GM23338 (cell line): Measurements from ENCODE around the gene PPP1R3A. TPM values are rescaled to one million over a fixed set of nuclear protein-coding genes. Genes with fewer than 3 reads are reported as not detected.

ENCODE experiments used
- ATAC-seq: fragments of 200-7000 bp; cut with Tn5 transposase; 3 replicates; pipeline ENCODE4 v1.9.1; 2020
- DNase-seq: peaks from one replicate; pipeline ENCODE4 v3.0.0-alpha.2; 2015; ENCODE audit warnings: low spot score
- H2AFZ ChIP-seq: fragments of 200-600 bp; sonication (generic); 2 replicates; pipeline ENCODE4 v1.8.0; 2016; ENCODE audit warnings: antibody characterized with exemption, mild to moderate bottlenecking, moderate library complexity
- H3F3A ChIP-seq: fragments of 200-600 bp; sonication (generic); replicated peaks from 2 replicates; pipeline ENCODE4 v1.8.0; 2017; ENCODE audit warnings: antibody characterized with exemption, mixed run types, low read depth
- H3K27ac ChIP-seq: fragments of 200-600 bp; sonication (generic); 2 replicates; pipeline ENCODE4 v1.6.1; 2016; ENCODE audit warnings: low read depth
- H3K27me3 ChIP-seq: fragments of 200-600 bp; sonication (generic); 2 replicates; pipeline ENCODE4 v1.8.0; 2016; ENCODE audit warnings: mild to moderate bottlenecking, mixed run types, moderate library complexity; ENCODE audit not compliant: insufficient read depth
- H3K36me3 ChIP-seq: fragments of 200-600 bp; sonication (generic); 2 replicates; pipeline ENCODE4 v1.8.0; 2016; ENCODE audit warnings: mild to moderate bottlenecking; ENCODE audit not compliant: insufficient read depth
- H3K4me1 ChIP-seq: fragments of 200-600 bp; sonication (generic); 2 replicates; pipeline ENCODE4 v1.8.0; 2016; ENCODE audit warnings: mild to moderate bottlenecking, moderate library complexity; ENCODE audit not compliant: insufficient read depth
- H3K4me2 ChIP-seq: fragments of 200-600 bp; sonication (generic); 2 replicates; pipeline ENCODE4 v1.7.1; 2017; ENCODE audit warnings: mixed run types
- H3K4me3 ChIP-seq: fragments of 200-600 bp; sonication (generic); 2 replicates; pipeline ENCODE4 v1.6.1; 2016; ENCODE audit warnings: mixed run types
- H3K79me2 ChIP-seq: fragments of 200-600 bp; sonication (generic); replicated peaks from 2 replicates; pipeline ENCODE4 v1.8.0; 2017; ENCODE audit warnings: mild to moderate bottlenecking; ENCODE audit not compliant: insufficient read depth
- H3K9me2 ChIP-seq: fragments of 200-600 bp; sonication (generic); 2 replicates; pipeline ENCODE4 v1.8.0; 2017; ENCODE audit not compliant: insufficient read depth
- H4K20me1 ChIP-seq: fragments of 200-600 bp; sonication (generic); replicated peaks from 2 replicates; pipeline ENCODE4 v1.8.0; 2017; ENCODE audit warnings: mild to moderate bottlenecking; ENCODE audit not compliant: insufficient read depth
- H3K27ac Mint-ChIP-seq: 2 replicates; pipeline ENCODE4 v1.8.0; 2020; ENCODE audit warnings: inconsistent platforms, mild to moderate bottlenecking, moderate library complexity, mixed read lengths
- H3K27me3 Mint-ChIP-seq: 3 replicates; pipeline ENCODE4 v1.8.0; 2022; ENCODE audit warnings: low read depth, mild to moderate bottlenecking, moderate library complexity, mixed read lengths, inconsistent platforms; ENCODE audit not compliant: insufficient read depth, poor library complexity
- H3K36me3 Mint-ChIP-seq: 3 replicates; pipeline ENCODE4 v1.8.0; 2021; ENCODE audit warnings: low read depth, mild to moderate bottlenecking, inconsistent platforms, moderate library complexity, mixed read lengths
- H3K4me1 Mint-ChIP-seq: 3 replicates; pipeline ENCODE4 v1.8.0; 2020; ENCODE audit warnings: mild to moderate bottlenecking, inconsistent platforms, mixed read lengths
- H3K4me3 Mint-ChIP-seq: 3 replicates; pipeline ENCODE4 v1.8.0; 2021; ENCODE audit warnings: moderate library complexity, mild to moderate bottlenecking, inconsistent platforms, mixed read lengths
- H3K9me3 Mint-ChIP-seq: 3 replicates; pipeline ENCODE4 v1.8.0; 2020; ENCODE audit warnings: moderate library complexity, mild to moderate bottlenecking, inconsistent platforms, mixed read lengths
- CREB1 ChIP-seq: fragments of 250-450 bp; sonication (Bioruptor Pico); IDR thresholded peaks from 2 replicates; pipeline ENCODE4 v1.5.0; 2020; ENCODE audit warnings: low read depth, mild to moderate bottlenecking, moderate library complexity
- EZH2 ChIP-seq: fragments of 200-600 bp; sonication (generic); IDR thresholded peaks from one replicate; pipeline ENCODE4 v1.8.0; 2017; ENCODE audit warnings: antibody characterized with exemption, mild to moderate bottlenecking, low read depth; ENCODE audit not compliant: unreplicated experiment
- EZH2phosphoT487 ChIP-seq: fragments of 200-600 bp; sonication (generic); IDR thresholded peaks from one replicate; pipeline ENCODE4 v1.8.1; 2018; ENCODE audit warnings: antibody characterized with exemption; ENCODE audit not compliant: unreplicated experiment
- JUNB ChIP-seq: IDR thresholded peaks from one replicate; pipeline ENCODE4 v1.6.1; 2016; ENCODE audit warnings: antibody characterized with exemption; ENCODE audit not compliant: unreplicated experiment
- NANOG ChIP-seq: IDR thresholded peaks from 2 replicates; pipeline ENCODE4 v1.6.1; 2016; ENCODE audit warnings: antibody characterized with exemption, borderline replicate concordance
- POLR2AphosphoS5 ChIP-seq: IDR thresholded peaks from 2 replicates; pipeline ENCODE4 v1.6.1; 2016; ENCODE audit warnings: antibody characterized with exemption, low read depth
- STAT1 ChIP-seq: IDR thresholded peaks from one replicate; pipeline ENCODE4 v1.6.1; 2016; ENCODE audit warnings: antibody characterized with exemption; ENCODE audit not compliant: unreplicated experiment
- ZNF114 ChIP-seq: fragments of 250-450 bp; sonication (Bioruptor Pico); IDR thresholded peaks from 2 replicates; pipeline ENCODE4 v1.5.0; 2020; ENCODE audit warnings: mild to moderate bottlenecking, moderate library complexity
- ZNF331 ChIP-seq: fragments of 250-450 bp; sonication (Bioruptor Pico); IDR thresholded peaks from 2 replicates; pipeline ENCODE4 v1.5.0; 2020; ENCODE audit warnings: low read depth, mild to moderate bottlenecking, moderate library complexity
- polyA plus RNA-seq: library from polyadenylated mRNA; unstranded; fragments of >200 nt; fragmentation: Nextera tagmentation; extraction: Ambion mirVana; gene quantifications from 2 replicates; pipeline ENCODE4 v1.2.1, GENCODE V29; 2016
- total RNA-seq: library from RNA; depleted of rRNA; stranded (reverse); fragments of >200 nt; shearing (Covaris generic); gene quantifications from 2 replicates; pipeline ENCODE4 v1.2.3, GENCODE V29; 2014
- TF ChIP-seq, protein P1 (sequence below): IDR thresholded peaks from 2 replicates; pipeline ENCODE4 v1.6.1; 2016; ENCODE audit warnings: antibody characterized with exemption
- TF ChIP-seq, protein P2 (sequence below), 2 experiments: fragments of 200-600 bp in 1 of 2; sonication (generic) in 1 of 2; conservative IDR thresholded peaks; 2 replicates each; pipeline versions ENCODE4 v1.5.1 to v1.6.1; 2016 to 2017; ENCODE audit warnings: antibody characterized with exemption in 2 of 2, low read depth in 2 of 2, mild to moderate bottlenecking in 2 of 2, moderate library complexity in 1 of 2
- TF ChIP-seq, protein P3 (sequence below): fragments of 250-450 bp; sonication (Bioruptor Pico); IDR thresholded peaks from 2 replicates; pipeline ENCODE4 v1.5.0; 2020; ENCODE audit warnings: mild to moderate bottlenecking, moderate library complexity

Gene PPP1R3A
- total and polyA plus RNA-seq, 2 experiments from 2014 or later: 0.28 TPM; not detected in 1

DNA sequence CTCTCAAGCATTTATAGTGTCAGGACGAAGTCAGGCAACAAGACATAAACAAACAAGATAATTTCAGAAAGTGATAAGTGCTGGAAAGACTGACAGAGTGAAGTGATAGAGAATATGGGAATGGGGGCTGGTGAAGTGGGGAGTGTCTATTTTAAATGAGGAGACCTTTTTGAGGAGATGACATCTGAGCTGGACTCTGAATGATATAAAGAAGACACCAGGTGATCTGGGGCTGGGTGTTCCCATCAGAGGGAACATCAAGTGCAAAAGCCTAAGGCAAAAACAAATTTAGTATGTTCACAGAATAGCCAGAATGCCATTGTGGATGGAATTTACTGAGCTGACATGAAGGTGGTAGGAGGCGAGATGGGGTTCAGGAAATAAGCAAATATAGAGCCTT, 83.4 kb downstream of the PPP1R3A start:
- H4K20me1 ChIP-seq: no peaks in the 10 kb centered on the region
- H3K9me2 ChIP-seq: peaks cover 3% of the 10 kb centered on the region; the same call in 1 of the 2 replicates
- H3K36me3 ChIP-seq: no peaks in the 10 kb centered on the region
- Mint-ChIP-seq H3K4me3 (no peak overlapping the region), H3K4me1 (no peaks in the 10 kb centered on the region), H3K36me3 (no peaks in the 10 kb centered on the region), H3K27me3 (no peaks in the 10 kb centered on the region), H3K9me3 (no peaks in the 10 kb centered on the region), H3K27ac (no peak overlapping the region; the same call in 1 of the 2 replicates)
- H3F3A ChIP-seq: no peaks in the 10 kb centered on the region
- H3K79me2 ChIP-seq: no peaks in the 10 kb centered on the region
- ATAC-seq (no peak), DNase-seq (no peak)
- no peak overlapping the region for H2AFZ ChIP-seq
- H3K27ac ChIP-seq: no peak overlapping the region
- TF ChIP-seq POLR2AphosphoS5 (no peak), CREB1 (CRISPR knock-in tag) (no peak), ZNF331 (CRISPR knock-in tag) (no peak), EZH2 (no peak), ZNF114 (no peak)
- TF ChIP-seq, protein P1, sequence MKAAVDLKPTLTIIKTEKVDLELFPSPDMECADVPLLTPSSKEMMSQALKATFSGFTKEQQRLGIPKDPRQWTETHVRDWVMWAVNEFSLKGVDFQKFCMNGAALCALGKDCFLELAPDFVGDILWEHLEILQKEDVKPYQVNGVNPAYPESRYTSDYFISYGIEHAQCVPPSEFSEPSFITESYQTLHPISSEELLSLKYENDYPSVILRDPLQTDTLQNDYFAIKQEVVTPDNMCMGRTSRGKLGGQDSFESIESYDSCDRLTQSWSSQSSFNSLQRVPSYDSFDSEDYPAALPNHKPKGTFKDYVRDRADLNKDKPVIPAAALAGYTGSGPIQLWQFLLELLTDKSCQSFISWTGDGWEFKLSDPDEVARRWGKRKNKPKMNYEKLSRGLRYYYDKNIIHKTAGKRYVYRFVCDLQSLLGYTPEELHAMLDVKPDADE: no peak
- TF ChIP-seq, protein P2, sequence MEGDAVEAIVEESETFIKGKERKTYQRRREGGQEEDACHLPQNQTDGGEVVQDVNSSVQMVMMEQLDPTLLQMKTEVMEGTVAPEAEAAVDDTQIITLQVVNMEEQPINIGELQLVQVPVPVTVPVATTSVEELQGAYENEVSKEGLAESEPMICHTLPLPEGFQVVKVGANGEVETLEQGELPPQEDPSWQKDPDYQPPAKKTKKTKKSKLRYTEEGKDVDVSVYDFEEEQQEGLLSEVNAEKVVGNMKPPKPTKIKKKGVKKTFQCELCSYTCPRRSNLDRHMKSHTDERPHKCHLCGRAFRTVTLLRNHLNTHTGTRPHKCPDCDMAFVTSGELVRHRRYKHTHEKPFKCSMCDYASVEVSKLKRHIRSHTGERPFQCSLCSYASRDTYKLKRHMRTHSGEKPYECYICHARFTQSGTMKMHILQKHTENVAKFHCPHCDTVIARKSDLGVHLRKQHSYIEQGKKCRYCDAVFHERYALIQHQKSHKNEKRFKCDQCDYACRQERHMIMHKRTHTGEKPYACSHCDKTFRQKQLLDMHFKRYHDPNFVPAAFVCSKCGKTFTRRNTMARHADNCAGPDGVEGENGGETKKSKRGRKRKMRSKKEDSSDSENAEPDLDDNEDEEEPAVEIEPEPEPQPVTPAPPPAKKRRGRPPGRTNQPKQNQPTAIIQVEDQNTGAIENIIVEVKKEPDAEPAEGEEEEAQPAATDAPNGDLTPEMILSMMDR (conservative IDR thresholded peaks at IDR 0.05; ENCODE audit: low read depth in 2 of 2): no peak
- no peak overlapping the region for H3K4me2 ChIP-seq
- no peaks in the 10 kb centered on the region for H3K4me1 ChIP-seq
- no peaks in the 10 kb centered on the region for H3K27me3 ChIP-seq
- no peak overlapping the region for H3K4me3 ChIP-seq

DNA sequence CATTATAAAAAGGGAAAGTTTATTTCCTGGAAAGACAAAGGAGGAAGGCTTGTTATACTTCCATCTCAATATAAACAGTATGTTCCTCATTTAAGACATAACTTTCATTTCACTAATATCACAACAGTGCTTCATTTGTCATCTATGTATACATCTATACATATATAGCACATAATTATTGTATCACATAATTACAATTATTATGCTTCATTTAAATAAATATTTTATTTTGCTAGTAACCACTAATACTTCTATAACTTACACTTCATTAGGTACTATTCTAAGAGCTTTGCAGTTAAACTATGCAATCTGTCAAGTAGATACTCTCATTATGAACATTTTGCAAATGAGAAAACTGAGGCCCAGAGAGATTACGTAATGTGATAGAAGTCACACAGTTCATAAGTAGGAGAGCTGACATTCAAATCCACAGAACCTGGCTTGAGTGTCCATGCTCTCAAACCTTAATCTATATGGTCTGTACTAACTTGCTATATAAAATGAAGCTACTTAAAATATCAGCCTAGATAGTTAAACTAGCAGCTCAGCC, 86.5 kb downstream of the PPP1R3A start:
- Histone ChIP-seq H3K4me2 (no peak overlapping the region), H4K20me1 (no peaks in the 10 kb centered on the region), H3K27ac (no peak overlapping the region), H3K27me3 (no peaks in the 10 kb centered on the region), H3K9me2 (no peaks in the 10 kb centered on the region; the same call in 1 of the 2 replicates), H3F3A (no peaks in the 10 kb centered on the region), H3K36me3 (no peaks in the 10 kb centered on the region), H3K4me1 (no peaks in the 10 kb centered on the region), H3K79me2 (no peaks in the 10 kb centered on the region), H2AFZ (no peak overlapping the region), H3K4me3 (no peak overlapping the region)
- Mint-ChIP-seq H3K9me3 (no peaks in the 10 kb centered on the region), H3K4me1 (no peaks in the 10 kb centered on the region), H3K36me3 (no peaks in the 10 kb centered on the region), H3K27me3 (no peaks in the 10 kb centered on the region), H3K4me3 (no peak overlapping the region), H3K27ac (no peak overlapping the region)
- ATAC-seq (no peak), DNase-seq (no peak)
- TF ChIP-seq, protein P3, sequence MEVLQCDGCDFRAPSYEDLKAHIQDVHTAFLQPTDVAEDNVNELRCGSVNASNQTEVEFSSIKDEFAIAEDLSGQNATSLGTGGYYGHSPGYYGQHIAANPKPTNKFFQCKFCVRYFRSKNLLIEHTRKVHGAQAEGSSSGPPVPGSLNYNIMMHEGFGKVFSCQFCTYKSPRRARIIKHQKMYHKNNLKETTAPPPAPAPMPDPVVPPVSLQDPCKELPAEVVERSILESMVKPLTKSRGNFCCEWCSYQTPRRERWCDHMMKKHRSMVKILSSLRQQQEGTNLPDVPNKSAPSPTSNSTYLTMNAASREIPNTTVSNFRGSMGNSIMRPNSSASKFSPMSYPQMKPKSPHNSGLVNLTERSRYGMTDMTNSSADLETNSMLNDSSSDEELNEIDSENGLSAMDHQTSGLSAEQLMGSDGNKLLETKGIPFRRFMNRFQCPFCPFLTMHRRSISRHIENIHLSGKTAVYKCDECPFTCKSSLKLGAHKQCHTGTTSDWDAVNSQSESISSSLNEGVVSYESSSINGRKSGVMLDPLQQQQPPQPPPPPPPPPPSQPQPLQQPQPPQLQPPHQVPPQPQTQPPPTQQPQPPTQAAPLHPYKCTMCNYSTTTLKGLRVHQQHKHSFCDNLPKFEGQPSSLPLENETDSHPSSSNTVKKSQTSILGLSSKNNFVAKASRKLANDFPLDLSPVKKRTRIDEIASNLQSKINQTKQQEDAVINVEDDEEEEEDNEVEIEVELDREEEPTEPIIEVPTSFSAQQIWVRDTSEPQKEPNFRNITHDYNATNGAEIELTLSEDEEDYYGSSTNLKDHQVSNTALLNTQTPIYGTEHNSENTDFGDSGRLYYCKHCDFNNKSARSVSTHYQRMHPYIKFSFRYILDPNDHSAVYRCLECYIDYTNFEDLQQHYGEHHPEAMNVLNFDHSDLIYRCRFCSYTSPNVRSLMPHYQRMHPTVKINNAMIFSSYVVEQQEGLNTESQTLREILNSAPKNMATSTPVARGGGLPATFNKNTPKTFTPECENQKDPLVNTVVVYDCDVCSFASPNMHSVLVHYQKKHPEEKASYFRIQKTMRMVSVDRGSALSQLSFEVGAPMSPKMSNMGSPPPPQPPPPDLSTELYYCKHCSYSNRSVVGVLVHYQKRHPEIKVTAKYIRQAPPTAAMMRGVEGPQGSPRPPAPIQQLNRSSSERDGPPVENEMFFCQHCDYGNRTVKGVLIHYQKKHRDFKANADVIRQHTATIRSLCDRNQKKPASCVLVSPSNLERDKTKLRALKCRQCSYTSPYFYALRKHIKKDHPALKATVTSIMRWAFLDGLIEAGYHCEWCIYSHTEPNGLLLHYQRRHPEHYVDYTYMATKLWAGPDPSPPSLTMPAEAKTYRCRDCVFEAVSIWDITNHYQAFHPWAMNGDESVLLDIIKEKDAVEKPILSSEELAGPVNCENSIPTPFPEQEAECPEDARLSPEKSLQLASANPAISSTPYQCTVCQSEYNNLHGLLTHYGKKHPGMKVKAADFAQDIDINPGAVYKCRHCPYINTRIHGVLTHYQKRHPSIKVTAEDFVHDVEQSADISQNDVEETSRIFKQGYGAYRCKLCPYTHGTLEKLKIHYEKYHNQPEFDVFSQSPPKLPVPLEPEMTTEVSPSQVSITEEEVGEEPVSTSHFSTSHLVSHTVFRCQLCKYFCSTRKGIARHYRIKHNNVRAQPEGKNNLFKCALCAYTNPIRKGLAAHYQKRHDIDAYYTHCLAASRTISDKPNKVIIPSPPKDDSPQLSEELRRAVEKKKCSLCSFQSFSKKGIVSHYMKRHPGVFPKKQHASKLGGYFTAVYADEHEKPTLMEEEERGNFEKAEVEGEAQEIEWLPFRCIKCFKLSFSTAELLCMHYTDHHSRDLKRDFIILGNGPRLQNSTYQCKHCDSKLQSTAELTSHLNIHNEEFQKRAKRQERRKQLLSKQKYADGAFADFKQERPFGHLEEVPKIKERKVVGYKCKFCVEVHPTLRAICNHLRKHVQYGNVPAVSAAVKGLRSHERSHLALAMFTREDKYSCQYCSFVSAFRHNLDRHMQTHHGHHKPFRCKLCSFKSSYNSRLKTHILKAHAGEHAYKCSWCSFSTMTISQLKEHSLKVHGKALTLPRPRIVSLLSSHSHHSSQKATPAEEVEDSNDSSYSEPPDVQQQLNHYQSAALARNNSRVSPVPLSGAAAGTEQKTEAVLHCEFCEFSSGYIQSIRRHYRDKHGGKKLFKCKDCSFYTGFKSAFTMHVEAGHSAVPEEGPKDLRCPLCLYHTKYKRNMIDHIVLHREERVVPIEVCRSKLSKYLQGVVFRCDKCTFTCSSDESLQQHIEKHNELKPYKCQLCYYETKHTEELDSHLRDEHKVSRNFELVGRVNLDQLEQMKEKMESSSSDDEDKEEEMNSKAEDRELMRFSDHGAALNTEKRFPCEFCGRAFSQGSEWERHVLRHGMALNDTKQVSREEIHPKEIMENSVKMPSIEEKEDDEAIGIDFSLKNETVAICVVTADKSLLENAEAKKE (CRISPR knock-in tag): no peak
- TF ChIP-seq ZNF331 (CRISPR knock-in tag) (no peak), STAT1 (no peak), ZNF114 (no peak), EZH2phosphoT487 (no peak), CREB1 (CRISPR knock-in tag) (no peak), NANOG (no peak), EZH2 (no peak), JUNB (no peak)
